H9 (cell line): ENCODE results near the gene CACNB3. TPM values are rescaled to one million over a fixed set of nuclear protein-coding genes. Genes with fewer than 3 reads are reported as not detected.

Experiments used
- DNase-seq: peaks from one replicate; pipeline ENCODE4 v3.0.0-alpha.2; 2017
- H2AFZ ChIP-seq: one replicate; pipeline ENCODE4 v1.6.1; 2013; ENCODE audit warnings: mild to moderate bottlenecking, low read length, control low read depth, moderate library complexity
- H2AK5ac ChIP-seq: 2 replicates; pipeline ENCODE4 v1.6.1; 2013; ENCODE audit warnings: low read length, control low read depth, mixed read lengths; ENCODE audit not compliant: insufficient read length
- H2BK120ac ChIP-seq: one replicate; pipeline ENCODE4 v1.6.1; 2013; ENCODE audit warnings: low read depth, mild to moderate bottlenecking, low read length, control low read depth, inconsistent platforms; ENCODE audit not compliant: poor library complexity, severe bottlenecking
- H2BK12ac ChIP-seq: 2 replicates; pipeline ENCODE4 v1.6.1; 2013; ENCODE audit warnings: low read length, control low read depth, mixed read lengths, low read depth; ENCODE audit not compliant: insufficient read length
- H2BK15ac ChIP-seq: 2 replicates; pipeline ENCODE4 v1.6.1; 2013; ENCODE audit warnings: low read depth, low read length, control low read depth
- H2BK20ac ChIP-seq: one replicate; pipeline ENCODE4 v1.6.1; 2013; ENCODE audit warnings: low read depth, mild to moderate bottlenecking, low read length, control low read depth, inconsistent platforms; ENCODE audit not compliant: poor library complexity, severe bottlenecking
- H2BK5ac ChIP-seq: 2 replicates; pipeline ENCODE4 v1.6.1; 2013; ENCODE audit warnings: low read length, control low read depth, mixed read lengths; ENCODE audit not compliant: insufficient read length
- H3K14ac ChIP-seq: 2 replicates; pipeline ENCODE4 v1.6.1; 2013; ENCODE audit warnings: low read length, control low read depth; ENCODE audit not compliant: insufficient read depth
- H3K18ac ChIP-seq: 2 replicates; pipeline ENCODE4 v1.6.1; 2013; ENCODE audit warnings: low read depth, mild to moderate bottlenecking, mixed read lengths, low read length, control low read depth; ENCODE audit not compliant: insufficient read length
- H3K23ac ChIP-seq: 2 replicates; pipeline ENCODE4 v1.6.1; 2013; ENCODE audit warnings: low read length, control low read depth, mixed read lengths, low read depth; ENCODE audit not compliant: insufficient read length
- H3K23me2 ChIP-seq: 2 replicates; pipeline ENCODE4 v1.6.1; 2013; ENCODE audit warnings: low read depth, mild to moderate bottlenecking, mixed read lengths, low read length, control low read depth; ENCODE audit not compliant: insufficient read length, poor library complexity, severe bottlenecking
- H3K27ac ChIP-seq: 2 replicates; pipeline ENCODE4 v1.5.1; 2013; ENCODE audit warnings: low read length, control low read depth, mixed read lengths, low read depth; ENCODE audit not compliant: insufficient read length
- H3K27me3 ChIP-seq: 2 replicates; pipeline ENCODE4 v1.6.1; 2013; ENCODE audit warnings: low read length, control low read depth, inconsistent platforms; ENCODE audit not compliant: insufficient read depth
- H3K4ac ChIP-seq: 2 replicates; pipeline ENCODE4 v1.6.1; 2013; ENCODE audit warnings: low read depth, mild to moderate bottlenecking, control low read depth, inconsistent platforms, low read length, moderate library complexity
- H3K4me1 ChIP-seq: 2 replicates; pipeline ENCODE4 v1.6.1; 2013; ENCODE audit warnings: low read length, control low read depth, inconsistent platforms; ENCODE audit not compliant: insufficient read depth
- H3K4me2 ChIP-seq: 2 replicates; pipeline ENCODE4 v1.6.1; 2013; ENCODE audit warnings: low read length, control low read depth, mixed read lengths; ENCODE audit not compliant: insufficient read length, insufficient read depth
- H3K56ac ChIP-seq: 2 replicates; pipeline ENCODE4 v1.6.1; 2013; ENCODE audit warnings: low read depth, mild to moderate bottlenecking, mixed read lengths, low read length, control low read depth; ENCODE audit not compliant: insufficient read length
- H3K79me1 ChIP-seq: 2 replicates; pipeline ENCODE4 v1.6.1; 2013; ENCODE audit warnings: low read depth, mild to moderate bottlenecking, moderate library complexity, low read length, control low read depth, inconsistent platforms; ENCODE audit not compliant: insufficient read depth, poor library complexity, severe bottlenecking
- H3K79me2 ChIP-seq: 2 replicates; pipeline ENCODE4 v1.6.1; 2013; ENCODE audit warnings: low read length, control low read depth, inconsistent platforms; ENCODE audit not compliant: insufficient read depth
- H3K9ac ChIP-seq: 2 replicates; pipeline ENCODE4 v1.6.1; 2013; ENCODE audit warnings: low read length, control low read depth, mixed read lengths; ENCODE audit not compliant: insufficient read length; ENCODE audit errors: extremely low read depth
- H3K9me3 ChIP-seq: one replicate; pipeline ENCODE4 v1.6.1; 2013; ENCODE audit warnings: low read depth, low read length, inconsistent platforms; ENCODE audit not compliant: control insufficient read depth
- H3T11ph ChIP-seq: one replicate; pipeline ENCODE4 v1.6.1; 2013; ENCODE audit warnings: mild to moderate bottlenecking, low read length, control low read depth, inconsistent platforms
- H4K20me1 ChIP-seq: one replicate; pipeline ENCODE4 v1.6.1; 2013; ENCODE audit not compliant: control insufficient read depth, insufficient read length, insufficient read depth
- H4K5ac ChIP-seq: 2 replicates; pipeline ENCODE4 v1.6.1; 2013; ENCODE audit warnings: low read depth, mild to moderate bottlenecking, mixed read lengths, low read length, control low read depth; ENCODE audit not compliant: insufficient read length
- H4K8ac ChIP-seq: replicated peaks from 2 replicates; pipeline ENCODE4 v1.6.1; 2013; ENCODE audit warnings: low read length, control low read depth, mixed read lengths, low read depth; ENCODE audit not compliant: insufficient read length
- H4K91ac ChIP-seq: 2 replicates; pipeline ENCODE4 v1.6.1; 2013; ENCODE audit warnings: low read depth, mild to moderate bottlenecking, moderate library complexity, mixed read lengths, low read length, control low read depth; ENCODE audit not compliant: insufficient read length
- H3K27ac Mint-ChIP-seq, 3 experiments: 2 replicates in 2 of 3; 3 replicates in 1 of 3; pipeline ENCODE4 v1.8.0; 2020 to 2021; ENCODE audit warnings: mixed read lengths in 3 of 3, mild to moderate bottlenecking in 1 of 3, moderate library complexity in 1 of 3
- H3K27me3 Mint-ChIP-seq: 2 replicates; pipeline ENCODE4 v1.8.0; 2021; ENCODE audit warnings: low read depth, mild to moderate bottlenecking, moderate library complexity, mixed read lengths
- H3K36me3 Mint-ChIP-seq, 3 experiments: 2 replicates in 2 of 3; 3 replicates in 1 of 3; pipeline ENCODE4 v1.8.0; 2020 to 2021; ENCODE audit warnings: low read depth in 3 of 3, mixed read lengths in 3 of 3; ENCODE audit not compliant: insufficient read depth in 1 of 3
- H3K4me1 Mint-ChIP-seq, 2 experiments: 2 replicates each; pipeline ENCODE4 v1.8.0; 2020; ENCODE audit warnings: mixed read lengths in 2 of 2
- H3K4me3 Mint-ChIP-seq, 2 experiments: 2 replicates in 1 of 2; 3 replicates in 1 of 2; pipeline ENCODE4 v1.8.0; 2020 to 2021; ENCODE audit warnings: mild to moderate bottlenecking in 2 of 2, mixed read lengths in 2 of 2, moderate library complexity in 1 of 2
- H3K9me3 Mint-ChIP-seq, 2 experiments: 2 replicates in 1 of 2; 3 replicates in 1 of 2; pipeline ENCODE4 v1.8.0; 2020; ENCODE audit warnings: mild to moderate bottlenecking in 2 of 2, mixed read lengths in 2 of 2, moderate library complexity in 1 of 2
- WGBS: extraction: QIAGEN DNeasy Blood & Tissue Kit; methylation state at CpG from one replicate; pipeline ENCODE4 v1.1.7; 2013; ENCODE audit warnings: missing lambda C conversion rate, low lambda C conversion rate, mixed read lengths; ENCODE audit not compliant: insufficient read length; ENCODE audit errors: extremely low coverage; 5-methylcytosine and 5-hydroxymethylcytosine counted together
- total RNA-seq: library from RNA; stranded (reverse); gene quantifications from 2 replicates; pipeline ENCODE4 v1.2.1, GENCODE V29; 2021
- TF ChIP-seq, protein P1 (sequence below): fragments of 200-600 bp; sonication (generic); conservative IDR thresholded peaks from 3 replicates; pipeline ENCODE4 v1.8.0; 2021; ENCODE audit warnings: antibody characterized with exemption, mild to moderate bottlenecking

CACNB3 gene
- total RNA-seq, 1 experiment from 2014 or later: 35.1 TPM

DNA sequence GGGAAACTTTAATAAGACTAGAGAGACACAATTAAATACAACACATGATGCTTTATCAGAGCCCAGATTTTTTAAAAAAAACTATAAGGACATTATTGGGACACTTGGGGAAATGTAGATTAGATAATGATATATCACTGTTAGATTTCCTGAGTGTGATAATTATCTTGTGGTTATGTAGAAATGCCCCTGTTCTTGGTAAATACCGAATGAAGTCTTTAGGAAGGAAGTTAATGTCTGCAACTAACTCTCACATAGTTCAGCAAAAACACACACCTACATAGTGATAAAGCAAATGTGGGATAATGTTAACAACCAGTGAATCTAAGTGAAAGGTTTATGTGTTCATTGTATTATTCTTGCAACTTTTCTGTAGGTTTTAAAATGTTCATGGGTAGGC is 14.6 kb upstream of the CACNB3 start:
- Histone ChIP-seq H4K20me1 (no peaks in the 10 kb centered on the region), H4K5ac (no peak overlapping the region), H3K79me1 (no peaks in the 10 kb centered on the region), H3K27me3 (no peaks in the 10 kb centered on the region), H3K18ac (no peak overlapping the region), H4K91ac (no peak overlapping the region), H3K56ac (no peak overlapping the region), H3K9me3 (no peaks in the 10 kb centered on the region), H2BK12ac (no peak overlapping the region), H2BK20ac (no peak overlapping the region), H2BK15ac (no peak overlapping the region), H3K23ac (no peak overlapping the region), H3K27ac (no peak overlapping the region), H2BK120ac (no peak overlapping the region), H4K8ac (no peak overlapping the region), H2BK5ac (no peak overlapping the region), H3T11ph (no peak overlapping the region), H3K4me2 (no peak overlapping the region), H3K79me2 (no peaks in the 10 kb centered on the region), H3K4me1 (no peaks in the 10 kb centered on the region), H3K14ac (no peak overlapping the region), H2AFZ (no peak overlapping the region), H3K4ac (no peak overlapping the region), H3K9ac (no peak overlapping the region), H3K23me2 (no peaks in the 10 kb centered on the region), H2AK5ac (no peak overlapping the region)
- WGBS: no CpG with 5 or more reads among the region's 1 CpG
- TF ChIP-seq, protein P1, sequence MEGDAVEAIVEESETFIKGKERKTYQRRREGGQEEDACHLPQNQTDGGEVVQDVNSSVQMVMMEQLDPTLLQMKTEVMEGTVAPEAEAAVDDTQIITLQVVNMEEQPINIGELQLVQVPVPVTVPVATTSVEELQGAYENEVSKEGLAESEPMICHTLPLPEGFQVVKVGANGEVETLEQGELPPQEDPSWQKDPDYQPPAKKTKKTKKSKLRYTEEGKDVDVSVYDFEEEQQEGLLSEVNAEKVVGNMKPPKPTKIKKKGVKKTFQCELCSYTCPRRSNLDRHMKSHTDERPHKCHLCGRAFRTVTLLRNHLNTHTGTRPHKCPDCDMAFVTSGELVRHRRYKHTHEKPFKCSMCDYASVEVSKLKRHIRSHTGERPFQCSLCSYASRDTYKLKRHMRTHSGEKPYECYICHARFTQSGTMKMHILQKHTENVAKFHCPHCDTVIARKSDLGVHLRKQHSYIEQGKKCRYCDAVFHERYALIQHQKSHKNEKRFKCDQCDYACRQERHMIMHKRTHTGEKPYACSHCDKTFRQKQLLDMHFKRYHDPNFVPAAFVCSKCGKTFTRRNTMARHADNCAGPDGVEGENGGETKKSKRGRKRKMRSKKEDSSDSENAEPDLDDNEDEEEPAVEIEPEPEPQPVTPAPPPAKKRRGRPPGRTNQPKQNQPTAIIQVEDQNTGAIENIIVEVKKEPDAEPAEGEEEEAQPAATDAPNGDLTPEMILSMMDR: no peak
- H3K36me3 Mint-ChIP-seq: no peaks in the 10 kb centered on the region
- H3K27ac Mint-ChIP-seq: no peak overlapping the region
- 0 out of 4 replicates have a peak, but pooled peaks cover 0 to 2% of the 10 kb centered on the region in 2 experiments for H3K4me1 Mint-ChIP-seq
- no peaks in the 10 kb centered on the region; the same call in 1 of the 2 replicates for H3K27me3 Mint-ChIP-seq
- DNase-seq: no peak
- no peaks in the 10 kb centered on the region for H3K9me3 Mint-ChIP-seq
- H3K4me3 Mint-ChIP-seq: no peak overlapping the region
